GM18498 (cell line): ENCODE measurements around the gene CCDC195.

Experiments
- ATAC-seq: cut with Tn5 transposase; IDR thresholded peaks from one replicate; pipeline ENCODE4 v1.9.1; 2021; ENCODE audit warnings: mild to moderate bottlenecking, moderate library complexity; ENCODE audit not compliant: unreplicated experiment

Gene CCDC195, protein sequence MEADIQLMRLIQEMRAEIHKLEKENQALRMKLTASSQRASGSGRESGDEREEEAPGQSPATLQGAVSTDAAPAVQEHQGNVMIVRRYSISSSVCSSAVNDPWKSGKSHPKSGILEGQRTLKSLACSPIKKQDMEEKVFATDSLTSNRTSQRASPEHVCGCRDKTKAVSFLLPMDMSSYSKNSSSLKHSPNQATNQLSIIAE

DNA sequence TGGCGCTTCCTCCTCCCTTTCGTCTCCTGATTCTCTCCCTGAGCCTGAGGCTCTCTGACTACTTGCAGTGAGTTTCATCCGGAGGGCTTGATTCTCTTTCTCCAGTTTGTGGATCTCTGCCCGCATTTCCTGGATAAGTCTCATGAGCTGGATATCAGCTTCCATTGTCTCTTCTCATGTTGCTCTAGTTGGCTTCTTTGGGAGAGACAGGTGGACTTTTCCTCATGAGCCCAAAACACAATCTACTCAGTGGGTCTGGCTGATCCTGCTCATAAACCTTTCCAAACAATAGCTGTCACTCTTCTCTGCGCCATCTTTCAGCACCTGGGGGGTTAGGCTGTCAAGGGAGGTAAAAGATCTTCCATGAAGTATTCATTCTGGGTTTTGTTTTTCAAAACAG, at the start of gene CCDC195:
CCDC195 (minus strand) TSS at position 165 of the 400 bp plus-strand sequence; CDS start at position 165, 0 bp downstream.
- no peak for ATAC-seq

DNA sequence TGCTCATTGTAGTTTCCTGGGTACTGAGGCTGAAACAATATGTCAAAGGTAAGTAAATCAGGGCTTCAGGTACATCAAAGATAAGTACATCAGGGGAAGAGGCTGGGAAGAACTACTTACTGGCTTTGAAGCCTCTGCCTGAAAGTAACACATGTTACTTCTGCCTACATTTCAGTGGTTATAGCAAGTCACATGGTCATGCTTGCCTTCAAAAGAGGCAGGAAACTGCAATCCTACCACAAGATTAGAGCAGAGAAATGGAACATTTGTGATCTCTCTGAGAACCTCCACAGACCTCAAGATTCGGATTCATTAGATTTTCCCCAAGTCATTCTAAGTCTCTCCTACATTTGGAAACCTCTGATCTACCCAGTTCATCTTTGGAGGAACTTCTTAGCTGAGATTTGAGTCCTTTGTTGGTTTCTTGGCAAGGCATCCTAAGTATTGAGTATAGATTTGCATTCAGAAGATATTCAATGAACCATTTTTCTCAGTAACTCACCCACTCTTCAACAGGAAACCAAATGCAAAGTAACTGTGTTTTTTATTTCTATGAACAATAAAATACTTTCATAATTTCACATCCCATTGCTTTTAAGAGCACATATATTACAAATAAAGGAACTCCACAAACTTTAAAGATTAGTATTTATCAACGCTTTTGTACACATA, 48.5 kb upstream of the CCDC195 start:
- peak; percentile 71 for ATAC-seq

DNA sequence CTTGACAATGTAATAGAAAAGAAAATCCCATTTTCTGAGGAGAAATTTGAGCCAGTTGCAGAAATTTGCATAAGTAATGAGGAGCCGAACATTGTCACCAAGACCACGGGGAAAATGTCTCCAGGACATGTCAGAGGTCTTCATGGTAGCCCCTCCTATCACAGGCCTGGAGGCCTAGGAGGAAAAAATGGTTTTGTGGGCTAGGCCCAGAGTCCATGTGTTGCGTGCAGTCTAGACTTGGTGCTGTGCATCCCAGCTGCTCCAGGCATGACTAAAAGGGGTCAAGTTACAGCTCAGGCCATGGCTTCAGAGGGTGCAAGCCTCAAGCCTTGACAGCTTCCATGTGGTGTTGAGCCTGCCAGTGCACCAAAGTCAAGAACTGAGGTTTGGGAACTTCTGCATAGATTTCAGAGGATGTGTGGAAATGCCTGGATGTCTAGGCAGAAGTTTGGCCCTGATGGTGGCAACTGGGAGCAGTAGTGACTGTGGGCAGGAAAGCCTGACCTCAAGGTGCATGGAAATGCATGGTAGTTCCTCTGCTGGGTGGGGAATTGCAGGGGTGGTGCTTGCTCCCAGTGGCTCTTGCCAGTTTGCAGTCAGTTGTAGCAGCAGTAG, 41.9 kb upstream of the CCDC195 start:
- no peak for ATAC-seq

DNA sequence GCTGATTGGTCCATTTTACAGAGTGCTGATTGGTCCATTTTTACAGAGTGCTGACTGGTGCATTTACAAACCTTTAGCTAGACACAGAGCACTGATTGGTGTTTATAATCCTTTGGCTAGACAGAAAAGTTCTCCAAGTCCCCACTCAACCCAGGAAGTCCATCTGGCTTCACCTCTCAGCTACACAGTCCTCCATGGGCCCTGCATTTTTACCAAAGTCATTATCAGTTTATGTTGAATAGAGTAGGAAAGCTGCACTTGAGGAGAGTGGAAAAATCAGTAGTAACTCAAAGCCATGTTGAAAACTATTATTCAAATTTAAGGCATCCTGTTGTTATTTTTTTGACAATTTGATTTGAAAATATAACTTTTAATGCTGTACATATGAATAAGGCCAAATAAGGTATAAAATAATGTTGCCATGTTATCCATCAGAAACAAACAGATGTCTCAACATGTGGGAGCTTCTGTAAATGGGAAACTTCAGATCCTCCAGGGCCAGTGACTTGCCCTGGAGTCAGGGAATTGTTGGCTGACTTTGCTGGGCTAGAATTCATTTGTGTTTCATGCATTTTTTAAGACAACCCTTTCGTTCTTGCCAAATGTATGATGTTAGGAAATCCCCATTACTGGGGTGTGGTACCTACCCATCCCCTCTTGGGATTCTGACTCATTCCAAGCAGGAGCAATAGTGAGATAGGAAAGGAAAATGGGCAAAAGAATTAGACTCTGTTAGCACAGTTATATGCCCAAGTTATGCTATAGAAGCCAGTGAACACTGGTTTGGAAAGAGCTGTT, 37.8 kb upstream of the CCDC195 start:
- no peak for ATAC-seq

DNA sequence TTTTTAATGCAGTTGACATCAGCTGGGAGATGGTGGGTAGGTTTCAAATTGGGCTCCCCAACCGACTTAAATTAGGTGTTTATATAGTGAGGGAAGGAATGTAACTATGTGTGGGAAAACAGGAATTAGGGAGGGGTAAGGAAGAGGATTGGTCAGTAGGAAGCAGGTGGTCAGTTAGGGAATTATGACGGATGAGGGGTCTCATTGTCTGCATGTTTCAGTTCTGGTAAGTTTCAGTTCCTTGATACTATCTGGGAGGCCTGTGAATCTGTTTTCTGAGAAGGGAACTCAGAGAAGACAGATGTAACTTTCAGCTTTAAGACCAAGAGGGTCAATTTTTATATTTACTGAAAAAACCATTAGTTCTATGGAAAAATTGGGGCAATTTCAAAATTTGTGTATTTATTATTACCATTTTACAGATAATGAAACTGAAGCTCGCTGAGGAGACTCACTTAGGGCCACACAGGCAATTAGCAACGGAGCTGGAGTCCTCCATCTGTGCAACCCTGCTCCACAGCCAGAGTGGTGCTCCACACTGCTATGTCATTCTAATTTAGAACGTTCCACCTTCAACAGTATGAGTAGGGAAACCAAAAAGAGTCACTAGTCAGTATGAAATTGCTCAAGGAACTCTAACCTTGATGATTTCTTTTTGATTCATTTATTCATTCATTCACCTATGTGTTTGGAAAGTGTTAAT, 36.0 kb upstream of the CCDC195 start:
- ATAC-seq, result peak; percentile 65

DNA sequence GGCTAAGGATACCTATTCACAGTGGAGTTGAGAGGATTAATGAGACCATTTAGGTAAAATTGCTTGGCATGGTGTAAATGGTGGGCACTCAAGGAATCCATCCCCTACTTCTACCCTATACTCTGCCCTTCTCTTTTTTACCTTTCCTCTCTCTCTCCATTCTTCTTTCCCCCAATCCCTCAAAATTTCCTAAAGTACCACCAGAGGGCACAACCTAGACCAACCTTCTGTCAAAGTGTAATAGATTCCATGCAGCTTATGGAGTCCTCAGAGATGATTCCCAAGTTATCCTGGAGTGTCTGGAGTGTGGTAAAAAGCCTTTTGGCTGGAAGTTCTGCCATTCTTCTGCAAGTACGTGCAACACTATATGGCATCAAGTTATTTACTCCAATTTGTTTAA, 33.0 kb upstream of the CCDC195 start:
- ATAC-seq, result no peak

DNA sequence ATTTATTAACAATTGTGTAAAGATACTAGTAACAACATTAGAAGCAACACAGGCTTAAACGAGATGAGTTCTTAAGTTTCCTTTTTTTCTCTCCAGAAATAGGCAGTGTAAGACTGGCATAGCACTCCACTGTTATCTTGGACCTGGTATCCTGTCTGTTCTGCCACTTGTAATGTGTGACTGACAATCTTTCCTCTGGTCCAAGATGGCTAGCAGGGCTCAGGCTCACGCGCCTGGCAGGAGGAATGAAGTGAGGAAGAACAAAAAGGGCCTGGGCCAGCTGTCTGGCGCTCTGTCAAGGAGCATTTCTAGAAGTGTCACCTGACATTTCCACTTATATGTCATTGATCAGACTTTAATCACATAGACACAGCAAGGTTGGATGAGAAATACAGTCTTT, 31.6 kb upstream of the CCDC195 start:
- ATAC-seq, result no peak

DNA sequence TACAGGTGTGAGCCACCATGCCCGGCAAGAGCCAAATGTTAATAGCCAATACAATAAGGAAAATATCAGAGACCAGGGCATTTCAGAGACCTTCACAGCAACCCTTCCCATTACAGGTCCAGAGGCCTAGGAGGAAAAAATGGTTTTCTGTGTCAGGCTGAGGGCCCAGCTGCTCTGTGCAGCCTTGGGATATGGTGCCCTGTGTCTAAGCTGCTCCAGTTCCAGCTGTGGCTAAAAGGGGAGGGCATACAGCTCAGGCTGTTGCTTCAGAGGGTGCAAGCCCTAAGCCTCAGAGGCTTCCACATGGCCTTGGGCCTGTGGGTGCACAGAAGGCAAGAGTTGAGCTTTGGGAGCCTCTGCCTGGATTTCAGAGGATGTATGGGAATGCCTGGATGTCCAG, 20.1 kb upstream of the CCDC195 start:
- ATAC-seq, result no peak

DNA sequence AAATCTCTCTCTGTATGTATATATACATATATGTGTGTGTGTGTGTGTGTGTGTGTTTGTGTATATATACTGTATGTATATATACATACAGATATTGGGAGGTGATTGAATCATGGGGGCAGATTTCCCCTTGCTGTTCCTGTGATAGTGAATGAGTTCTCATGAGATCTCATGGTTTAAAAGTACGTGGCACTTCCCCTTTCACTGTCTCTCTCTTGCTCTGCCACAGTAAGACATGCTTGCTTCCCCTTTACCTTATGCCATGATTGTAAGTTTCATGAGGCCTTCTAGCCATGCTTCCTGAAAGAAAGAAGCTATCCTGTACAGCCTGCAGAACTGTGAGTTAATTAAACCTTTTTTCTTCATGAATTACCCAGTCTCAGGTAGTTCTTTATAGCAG, 18.8 kb upstream of the CCDC195 start:
- no peak for ATAC-seq

DNA sequence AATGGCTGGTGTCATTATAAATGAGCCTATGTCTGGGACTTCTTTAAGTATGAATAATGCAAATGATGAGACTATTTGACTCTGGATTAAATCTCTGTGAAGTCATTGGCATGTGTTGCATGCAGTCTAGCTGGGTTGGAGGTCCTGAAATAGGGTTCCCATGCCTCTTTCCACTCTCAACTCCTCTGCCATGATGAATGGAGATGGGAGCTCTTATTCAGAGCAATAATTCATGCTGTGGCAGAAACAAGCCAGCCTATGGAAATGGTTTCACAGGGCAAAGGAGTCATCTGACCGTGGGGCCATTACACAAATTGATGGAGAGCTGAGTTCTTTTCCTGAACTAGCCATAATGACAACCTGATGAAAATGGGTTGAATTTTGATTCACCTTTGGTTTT, 15.5 kb upstream of the CCDC195 start:
- no peak for ATAC-seq

DNA sequence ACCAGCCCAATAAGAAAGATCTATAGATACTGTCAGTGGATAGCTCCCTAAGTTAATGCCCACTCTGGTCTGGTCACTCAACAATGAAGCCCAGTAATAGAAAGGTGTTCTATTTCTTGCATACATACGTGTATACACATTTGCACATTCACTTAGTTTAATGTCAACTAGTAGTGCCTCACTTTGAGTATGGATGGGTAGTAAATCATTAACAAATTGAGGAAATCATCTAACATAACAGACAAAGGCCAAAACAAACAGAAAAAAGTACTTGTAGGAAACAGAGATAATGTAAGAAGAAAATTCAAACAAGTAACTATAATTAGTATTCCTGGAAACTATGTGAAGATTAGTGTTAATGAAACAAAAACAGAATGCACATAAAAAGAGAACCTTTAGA, 13.3 kb upstream of the CCDC195 start:
- no peak for ATAC-seq

DNA sequence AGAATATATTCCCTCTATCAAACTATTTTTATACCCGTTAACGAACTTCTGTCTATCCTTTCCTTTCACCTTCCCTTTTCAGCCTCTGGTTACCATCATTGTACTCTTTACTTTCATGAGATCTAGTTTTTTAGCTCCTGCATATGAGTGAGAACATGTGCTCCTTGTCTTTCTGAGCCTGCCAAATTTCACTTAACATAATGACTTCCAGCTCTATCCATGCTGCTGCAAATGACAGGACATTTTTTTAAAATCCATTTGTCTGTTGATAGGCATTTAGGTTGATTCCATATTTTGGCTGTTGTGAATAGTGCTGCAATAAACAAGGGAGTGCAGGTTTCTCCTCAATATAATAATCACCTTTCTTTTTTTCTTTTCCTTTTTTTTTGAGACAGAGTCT, 8.2 kb upstream of the CCDC195 start:
- no peak for ATAC-seq

DNA sequence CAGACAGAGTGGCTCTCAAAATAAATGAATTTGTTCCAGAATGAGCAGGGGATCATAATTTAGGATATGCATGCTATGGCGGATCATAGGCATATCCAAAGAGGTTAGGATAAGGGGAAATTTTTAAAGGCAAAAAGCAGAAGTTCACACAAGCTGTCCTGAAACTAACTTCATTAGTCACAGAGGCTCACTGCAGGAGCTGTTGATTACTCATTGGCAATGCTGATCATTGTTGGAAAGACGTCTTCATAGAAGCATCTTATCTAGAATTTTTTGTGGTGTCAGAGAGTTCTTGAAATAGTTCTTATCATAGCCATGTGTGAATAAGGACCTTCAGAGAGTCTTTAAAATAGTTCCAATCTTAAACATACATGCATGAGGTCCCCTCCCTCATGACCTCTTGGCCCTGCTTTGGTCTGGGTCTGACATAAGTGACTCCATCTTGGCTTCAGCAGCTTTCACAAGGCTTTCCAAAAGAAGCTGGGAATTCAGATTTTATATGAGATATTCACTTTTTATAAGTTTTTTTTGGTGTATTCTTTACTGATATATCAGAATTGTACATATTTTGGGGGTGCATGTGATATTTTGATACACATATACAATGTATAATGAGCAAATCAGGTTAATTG, 7.5 kb upstream of the CCDC195 start:
- ATAC-seq, result no peak

DNA sequence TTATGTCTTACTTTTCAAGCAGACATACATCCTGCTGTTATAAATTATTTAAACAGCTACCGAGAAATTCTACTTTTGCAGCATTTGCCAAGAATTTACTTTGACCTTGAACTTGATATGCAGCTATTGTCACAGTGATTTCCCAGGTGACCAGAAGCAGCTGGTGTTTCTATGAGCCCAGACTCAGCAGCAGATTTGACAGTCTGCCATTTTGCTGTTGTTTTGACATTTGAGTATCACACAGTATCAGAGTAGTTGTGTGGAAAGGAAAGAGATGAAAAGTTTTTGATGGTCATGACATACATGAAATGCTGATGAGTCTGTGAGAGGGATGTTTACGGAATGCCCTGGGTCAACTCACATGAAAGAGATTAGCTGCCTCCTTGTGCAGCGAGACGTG, 6.6 kb upstream of the CCDC195 start:
- no peak for ATAC-seq

DNA sequence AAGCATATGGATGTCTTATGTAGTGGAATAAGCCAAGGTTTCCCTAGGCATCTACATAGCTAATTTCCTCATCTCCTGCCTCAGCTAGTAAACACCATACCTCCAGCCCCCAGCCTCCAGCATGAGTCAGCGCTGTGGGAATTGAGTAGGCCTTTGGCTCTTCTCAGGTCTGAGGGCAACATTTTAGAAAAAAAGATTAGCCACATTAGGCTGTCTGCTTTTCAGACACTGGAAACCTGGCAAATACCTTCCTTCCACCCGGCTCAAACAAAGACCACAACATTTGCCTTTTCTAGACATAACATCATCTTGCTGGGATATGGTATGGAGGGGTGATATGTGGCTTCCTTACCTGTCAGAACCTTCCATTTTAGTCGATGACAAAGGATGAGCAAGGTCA, 6.1 kb upstream of the CCDC195 start:
- no peak for ATAC-seq

DNA sequence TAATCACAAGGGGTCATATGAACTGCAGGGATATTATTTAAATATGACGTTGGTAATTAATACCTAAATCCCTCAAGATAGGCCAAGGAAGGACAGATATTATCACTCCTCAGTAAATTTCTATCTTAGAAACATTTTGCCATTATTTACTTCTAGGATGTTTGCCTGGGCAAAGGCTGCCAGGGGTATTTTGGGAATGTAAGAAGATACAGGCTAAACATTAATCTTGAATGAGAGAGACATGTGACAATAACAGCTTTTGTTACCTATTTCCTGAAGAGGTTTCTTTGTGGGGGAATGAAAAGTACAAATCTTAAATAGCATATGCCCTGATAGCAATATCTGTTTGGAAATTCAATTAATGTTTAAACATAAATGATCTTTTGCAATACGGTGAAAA, 756 bp upstream of the CCDC195 start:
- ATAC-seq, result no peak

DNA sequence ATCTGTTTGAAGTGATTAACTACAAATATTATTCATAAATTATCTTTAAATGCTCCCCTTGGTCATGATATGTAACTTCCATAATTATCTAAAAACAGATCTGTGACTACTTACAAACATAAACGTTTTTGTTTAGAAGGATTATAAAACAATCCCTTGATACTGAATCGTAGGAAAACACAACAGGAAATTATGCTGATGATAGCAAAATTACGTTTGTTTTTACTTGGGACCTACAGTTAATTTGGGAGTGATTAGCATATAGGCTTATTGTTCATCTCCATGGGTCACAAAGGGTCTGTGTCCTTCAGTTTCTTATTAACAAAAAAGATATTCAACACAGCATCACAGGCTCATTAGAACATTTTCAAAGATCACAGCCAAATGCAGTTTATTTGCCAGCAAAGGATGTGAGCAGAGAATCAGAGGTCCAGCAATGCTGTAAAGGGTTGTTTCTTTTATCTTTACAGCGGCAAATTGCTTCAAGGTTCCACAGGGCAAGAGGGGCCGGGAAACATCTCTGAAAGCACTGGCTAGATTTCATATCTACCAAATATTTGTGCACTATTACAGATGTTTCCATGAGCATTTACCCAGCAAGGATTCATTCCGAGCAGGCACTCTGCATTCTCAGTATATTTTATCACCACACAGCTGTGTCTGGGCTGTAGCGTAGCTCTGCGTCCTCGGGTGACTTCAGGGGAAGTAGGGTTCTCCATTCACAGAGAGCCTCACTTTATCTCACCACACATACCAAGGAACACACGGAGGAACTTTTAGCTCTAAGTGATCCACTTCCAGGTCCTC, 4.1 kb downstream of the CCDC195 start:
- ATAC-seq, result no peak

DNA sequence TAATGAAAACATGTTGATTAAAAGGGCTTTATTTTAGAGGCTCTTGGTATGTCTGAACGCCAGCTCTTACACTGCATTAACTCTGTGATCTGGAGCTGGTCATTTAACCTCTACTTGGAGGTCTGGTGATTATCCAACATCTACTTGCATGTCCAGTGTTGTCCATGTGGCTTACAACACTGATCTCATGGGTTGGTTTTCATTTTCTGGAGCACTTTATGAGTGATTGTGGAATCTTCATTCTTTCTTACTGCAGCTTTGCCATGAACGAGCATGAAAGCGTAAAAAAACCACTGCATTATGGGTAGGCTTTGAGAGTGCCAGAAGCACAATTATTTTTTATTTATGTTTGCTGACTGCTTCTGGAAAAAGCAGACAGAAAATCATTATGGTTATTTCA, 4.8 kb downstream of the CCDC195 start:
- no peak for ATAC-seq

DNA sequence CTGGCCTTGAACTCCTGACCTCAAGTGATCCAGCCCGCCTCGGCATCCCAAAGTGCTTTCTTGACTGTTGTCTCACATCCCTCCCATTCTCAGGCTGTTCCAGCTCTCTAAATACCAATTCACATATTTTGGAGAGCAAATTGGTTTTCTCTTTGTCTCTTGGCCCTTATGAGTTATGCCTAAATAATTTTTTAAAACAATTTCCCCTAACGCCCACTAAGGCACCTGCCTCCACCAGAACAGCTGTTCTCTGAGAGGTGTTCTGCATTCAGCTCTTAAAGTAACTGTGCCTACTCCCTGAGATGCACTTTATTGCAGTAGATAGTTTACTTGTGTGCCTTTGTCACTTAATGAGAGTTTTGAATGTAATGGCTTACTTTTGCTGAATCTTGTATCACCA, 6.9 kb downstream of the CCDC195 start:
- no peak for ATAC-seq

DNA sequence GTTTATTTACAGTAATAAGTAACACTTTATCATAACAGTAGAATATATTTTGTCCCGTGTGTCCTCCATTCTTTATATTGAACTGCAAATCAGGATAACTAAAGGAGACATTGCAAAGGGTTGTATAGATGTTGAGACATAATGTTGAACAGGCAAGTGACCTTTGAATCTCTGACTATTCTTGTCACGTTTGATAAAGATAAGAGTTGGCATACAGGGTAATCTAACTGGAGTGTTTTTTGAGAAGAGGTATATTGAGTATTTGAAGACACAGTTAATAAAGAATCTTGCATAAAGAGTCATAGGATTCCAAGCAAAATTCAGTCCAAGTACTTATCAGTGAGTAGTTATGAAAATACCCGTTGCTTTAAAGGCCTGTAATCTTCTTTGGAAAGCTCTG, 21.7 kb downstream of the CCDC195 start:
- ATAC-seq, result no peak
